ENCODE data around the gene SGCD.

DNA sequence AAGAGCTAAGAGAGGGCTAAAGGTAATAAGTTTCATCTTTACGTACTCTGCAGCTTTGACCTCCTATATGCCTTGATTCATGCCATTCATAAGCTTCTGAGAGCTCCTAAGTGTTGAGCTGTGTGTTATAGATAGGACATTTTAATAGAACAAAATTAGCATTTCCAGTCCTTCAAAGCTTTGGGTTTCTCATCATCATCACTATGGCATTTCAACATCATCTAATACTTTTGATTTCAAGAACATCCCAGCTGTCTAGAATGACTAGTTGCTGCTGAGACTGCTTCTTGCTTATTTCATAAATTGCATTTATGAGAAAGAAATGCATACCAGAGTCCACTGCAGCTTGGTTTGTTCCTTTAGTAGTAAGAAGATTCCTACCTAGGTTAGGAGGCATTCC is 201.7 kb downstream of the SGCD start:
- TF ChIP-seq POLR2A (IDR thresholded peaks at IDR 0.05; ENCODE audit: low read depth, low read length) (no peak), TAF1 (IDR thresholded peaks at IDR 0.05; ENCODE audit: low read depth, low read length) (no peak), SPI1 (IDR thresholded peaks at IDR 0.05; ENCODE audit: low read depth, low read length) (no peak), POLR2AphosphoS5 (IDR thresholded peaks at IDR 0.05; ENCODE audit: low read depth, low read length) (no peak), PAX5 (IDR thresholded peaks at IDR 0.05; ENCODE audit: insufficient read depth, low read length, severe bottlenecking) (no peak), POU2F2 (IDR thresholded peaks at IDR 0.05; ENCODE audit: low read depth, low read length) (no peak)

All from GM12891 (cell line).